Measurements from ENCODE around the gene NEXN. TPM values are rescaled to one million over a fixed set of nuclear protein-coding genes. Genes with fewer than 3 reads are reported as not detected.

NEXN gene
- total RNA-seq, 2 donors from 2014 or later, result 1.0 to 10.9 TPM

DNA sequence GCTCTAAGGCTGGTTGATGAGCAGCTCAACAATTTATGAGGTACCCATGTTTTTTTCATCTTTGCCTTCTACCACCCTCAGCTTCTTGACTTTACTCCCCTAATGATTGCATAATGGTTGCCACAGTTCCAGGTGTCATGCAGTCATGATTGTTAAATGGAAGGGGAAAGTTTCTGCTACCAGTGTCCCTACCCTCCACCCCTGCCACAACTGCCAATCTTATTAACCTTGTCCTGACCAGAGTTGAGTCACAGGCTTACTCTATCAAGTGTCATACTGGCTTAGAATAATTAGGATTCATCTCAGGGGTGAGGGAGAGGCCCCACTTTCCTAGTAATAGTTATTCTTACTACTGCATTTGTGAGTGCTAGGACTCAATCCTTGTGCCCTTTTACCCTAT lies 98.4 kb downstream of the NEXN start:
- Histone ChIP-seq H3K9ac (ENCODE audit: low read depth in 2 of 2, low read length in 2 of 2) (no peak overlapping the region), H3K27ac (no peak overlapping the region), H3K4me3 (no peak overlapping the region), H3K27me3 (no peaks in the 10 kb centered on the region), H3K4me1 (no peaks in the 10 kb centered on the region), H3K36me3 (no peaks in the 10 kb centered on the region), H3K9me3 (no peaks in the 10 kb centered on the region)
- no peak for TF ChIP-seq CTCF (IDR thresholded peaks at IDR 0.05)
- no peak for DNase-seq
- intact Hi-C loops (cut with DNase I), result no loop called here

DNA sequence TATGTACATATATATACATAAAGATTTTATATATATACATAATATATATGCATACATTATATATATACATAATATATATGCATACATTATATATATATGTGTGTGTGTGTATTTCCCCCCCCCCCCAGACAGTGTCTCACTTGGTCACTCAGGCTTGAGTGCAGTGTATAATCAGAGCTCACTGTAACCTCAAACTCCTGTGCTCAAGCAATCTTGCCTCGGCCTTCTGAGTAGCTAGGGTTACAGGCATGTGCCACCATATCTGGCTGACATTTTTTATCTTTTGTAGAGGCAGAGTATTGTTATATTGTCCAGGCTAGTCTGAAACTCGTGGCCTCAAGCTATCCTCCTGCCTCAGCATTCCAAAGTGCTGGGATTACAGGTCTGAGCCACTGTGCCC lies 99.5 kb downstream of the NEXN start:
- intact Hi-C loops (cut with DNase I), result no loop called here
- no peak for DNase-seq
- no peak overlapping the region for H3K27ac ChIP-seq
- no peaks in the 10 kb centered on the region for H3K36me3 ChIP-seq
- no peak for TF ChIP-seq CTCF (IDR thresholded peaks at IDR 0.05)
- no peaks in the 10 kb centered on the region for H3K27me3 ChIP-seq
- H3K9me3 ChIP-seq, result no peaks in the 10 kb centered on the region
- H3K4me3 ChIP-seq, result no peak overlapping the region
- no peaks in the 10 kb centered on the region for H3K4me1 ChIP-seq
- no peak overlapping the region for H3K9ac ChIP-seq (ENCODE audit: low read depth in 2 of 2, low read length in 2 of 2)

DNA sequence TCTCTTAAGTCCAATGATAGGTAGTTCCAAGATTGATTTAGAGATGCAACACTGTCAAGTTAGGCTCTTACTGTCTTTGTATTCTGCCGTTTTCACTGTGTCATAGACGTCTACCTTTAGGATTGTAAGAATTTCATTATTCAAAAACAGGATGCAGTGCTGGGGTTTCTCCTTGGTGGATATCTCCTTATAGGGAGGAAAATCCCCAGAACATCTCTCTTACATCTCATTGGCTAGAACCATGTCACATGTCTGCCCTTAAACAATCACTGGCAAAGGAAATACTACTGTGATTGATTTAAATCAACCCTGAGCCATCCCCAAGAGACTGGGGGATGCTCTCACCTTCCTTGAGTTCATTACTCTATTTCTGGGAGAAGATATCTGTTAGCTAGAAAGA lies 101.3 kb downstream of the NEXN start:
- DNase-seq, result no peak
- Histone ChIP-seq H3K9me3 (no peaks in the 10 kb centered on the region), H3K4me1 (no peaks in the 10 kb centered on the region), H3K9ac (ENCODE audit: low read depth in 2 of 2, low read length in 2 of 2) (no peak overlapping the region), H3K27me3 (no peaks in the 10 kb centered on the region), H3K36me3 (no peaks in the 10 kb centered on the region), H3K4me3 (no peak overlapping the region), H3K27ac (no peak overlapping the region)
- intact Hi-C loops (cut with DNase I), result loop anchor here (10.0 kb wide), 1 partner anchor 55 kb away; the partner anchor contains the start of gene GIPC2
- TF ChIP-seq CTCF (IDR thresholded peaks at IDR 0.05), result no peak

DNA sequence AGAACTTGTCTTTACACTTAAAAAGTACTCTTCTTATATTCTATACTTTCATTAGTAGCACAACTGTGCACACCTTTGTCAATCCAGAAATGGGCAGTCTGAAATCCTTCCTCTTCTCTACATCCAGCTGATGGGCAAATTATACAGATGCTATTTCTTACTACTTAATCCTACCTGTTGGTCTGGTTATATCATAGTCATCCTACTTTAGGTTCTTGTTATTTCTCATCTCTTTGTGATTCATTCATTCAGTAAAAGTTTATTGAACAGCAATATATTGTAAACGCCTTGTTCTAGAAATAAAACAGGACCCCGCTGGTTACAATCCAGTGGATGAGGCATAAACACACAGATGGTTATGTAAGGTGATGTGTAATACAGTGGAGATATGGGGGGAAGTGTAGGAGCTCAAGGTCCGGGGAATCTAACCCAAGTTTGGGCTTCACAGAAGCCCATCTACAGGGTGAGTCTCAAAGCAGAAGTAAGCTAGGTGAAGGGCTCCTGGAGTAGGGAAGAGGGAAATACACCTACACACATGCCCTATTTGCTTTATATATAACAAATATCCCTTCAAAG lies 102.3 kb downstream of the NEXN start:
- Histone ChIP-seq H3K4me1 (no peaks in the 10 kb centered on the region), H3K9me3 (no peaks in the 10 kb centered on the region), H3K27ac (no peak overlapping the region), H3K36me3 (no peaks in the 10 kb centered on the region), H3K4me3 (no peak overlapping the region), H3K9ac (ENCODE audit: low read depth in 2 of 2, low read length in 2 of 2) (no peak overlapping the region), H3K27me3 (no peaks in the 10 kb centered on the region)
- DNase-seq, result no peak
- TF ChIP-seq CTCF (IDR thresholded peaks at IDR 0.05), result no peak
- intact Hi-C loops (cut with DNase I), result loop anchor here (10.0 kb wide), 1 partner anchor 54 kb away; the partner anchor contains the start of gene GIPC2

GRCh38 chr1:77991638-77992037 lies 103.2 kb downstream of the NEXN start:
- H3K9me3 ChIP-seq, result no peaks in the 10 kb centered on the region
- TF ChIP-seq CTCF (IDR thresholded peaks at IDR 0.05), result no peak
- H3K4me1 ChIP-seq, result no peaks in the 10 kb centered on the region
- no peak overlapping the region for H3K4me3 ChIP-seq
- no peaks in the 10 kb centered on the region for H3K36me3 ChIP-seq
- intact Hi-C loops (cut with DNase I), result loop anchor here (10.0 kb wide), 1 partner anchor 53 kb away; the partner anchor contains the start of gene GIPC2
- H3K9ac ChIP-seq (ENCODE audit: low read depth in 2 of 2, low read length in 2 of 2), result no peak overlapping the region
- no peak for DNase-seq
- no peak overlapping the region for H3K27ac ChIP-seq
- H3K27me3 ChIP-seq, result no peaks in the 10 kb centered on the region

Other genes starting within 250 kb of the NEXN start
- gene ZZZ3, start 206.0 kb upstream of the NEXN start, total RNA-seq, result 10 to 100 TPM; 28.5 to 30.1 TPM
- gene USP33, start 128.8 kb upstream of the NEXN start, total RNA-seq, result 10 to 100 TPM; 43.9 to 54.0 TPM
- gene MIGA1, start 109.0 kb upstream of the NEXN start, total RNA-seq, result 10 to 100 TPM in 1 of 2 donors, 1 to 10 TPM in 1; 10.0 to 16.2 TPM
- 100 to 1,000 TPM in 1 of 2 donors, 10 to 100 TPM in 1; 81.1 to 118 TPM for gene FUBP1, start 90.4 kb downstream of the NEXN start, total RNA-seq
- 10 to 100 TPM; 12.2 to 29.3 TPM for gene DNAJB4, start 116.3 kb downstream of the NEXN start, total RNA-seq
- gene GIPC2, start 157.3 kb downstream of the NEXN start, total RNA-seq, result 10 to 100 TPM; 26.7 to 35.4 TPM

All from colonic mucosa (tissue), 4 donors.